HG03460 (cell line): ENCODE results near the gene NPR1.
"Not testable (repeated sequence)": the region's sequence is repeated elsewhere in the genome, so short reads cannot be mapped to it uniquely, and the experiment has no call there.

Experiments used
- ATAC-seq: cut with Tn5 transposase; IDR thresholded peaks from one replicate; pipeline ENCODE4 v1.9.1; 2021; ENCODE audit not compliant: unreplicated experiment

NPR1 gene

GRCh38 chr1:153678519-153679336 is at the start of gene NPR1:
NPR1 (plus strand) TSS chr1:153678688; CDS start chr1:153679109, 421 bp downstream.
- no peak for ATAC-seq

GRCh38 chr1:153629343-153629665 is 49.2 kb upstream of the NPR1 start:
- no peak for ATAC-seq

- ATAC-seq: no peak
Measured at GRCh38 chr1:153629971-153630370, 48.5 kb upstream of the NPR1 start.

- no peak for ATAC-seq
Measured at GRCh38 chr1:153630384-153630783, 48.1 kb upstream of the NPR1 start.

GRCh38 chr1:153631047-153632022 is 47.2 kb upstream of the NPR1 start:
- no peak for ATAC-seq

- no peak for ATAC-seq
Measured at GRCh38 chr1:153633161-153633753, 45.2 kb upstream of the NPR1 start.

- peak; percentile 87 for ATAC-seq
Measured at GRCh38 chr1:153633754-153634665, 44.5 kb upstream of the NPR1 start, which contains the start of gene CHTOP. CHTOP (plus strand) TSS chr1:153634066; CDS start chr1:153636589, 2,523 bp downstream.

- ATAC-seq: no peak
Measured at GRCh38 chr1:153635872-153636271, 42.6 kb upstream of the NPR1 start.

- ATAC-seq: no peak
Measured at GRCh38 chr1:153636312-153636711, 42.2 kb upstream of the NPR1 start.

GRCh38 chr1:153638261-153638660 is 40.2 kb upstream of the NPR1 start:
- no peak for ATAC-seq

GRCh38 chr1:153639280-153639679 is 39.2 kb upstream of the NPR1 start:
- ATAC-seq: no peak

GRCh38 chr1:153640213-153640612 is 38.3 kb upstream of the NPR1 start:
- ATAC-seq: not testable (repeated sequence)

- no peak for ATAC-seq
Measured at GRCh38 chr1:153640861-153641260, 37.6 kb upstream of the NPR1 start.

GRCh38 chr1:153642161-153642560 is 36.3 kb upstream of the NPR1 start:
- ATAC-seq: no peak

GRCh38 chr1:153643100-153643499 is 35.4 kb upstream of the NPR1 start:
- no peak for ATAC-seq

GRCh38 chr1:153643816-153644215 is 34.7 kb upstream of the NPR1 start:
- ATAC-seq: no peak

- no peak for ATAC-seq
Measured at GRCh38 chr1:153646672-153647345, 31.7 kb upstream of the NPR1 start.

- no peak for ATAC-seq
Measured at GRCh38 chr1:153647346-153647714, 31.2 kb upstream of the NPR1 start.

- no peak for ATAC-seq
Measured at GRCh38 chr1:153648000-153648643, 30.4 kb upstream of the NPR1 start.
